ENCODE data around the gene MAPRE3.

Gene MAPRE3

GRCh38 chr2:27003857-27004256, 33.4 kb downstream of the MAPRE3 start:
- no peak for DNase-seq (ENCODE audit: low spot score in 2 of 2)
- Mint-ChIP-seq H3K27ac (no peak overlapping the region), H3K4me3 (no peak overlapping the region), H3K4me1 (peaks cover 4% of the 10 kb centered on the region), H3K9me3 (no peaks in the 10 kb centered on the region), H3K36me3 (no peaks in the 10 kb centered on the region), H3K27me3 (peaks cover 10% of the 10 kb centered on the region)
- no peak for ATAC-seq (ENCODE audit: low read depth)

- no peak for ATAC-seq (ENCODE audit: low read depth)
- no peak for DNase-seq (ENCODE audit: low spot score in 2 of 2)
- H3K27me3 Mint-ChIP-seq, result peaks cover 6% of the 10 kb centered on the region
- peaks cover 1% of the 10 kb centered on the region for H3K36me3 Mint-ChIP-seq
- no peak overlapping the region for H3K27ac Mint-ChIP-seq
- H3K9me3 Mint-ChIP-seq, result no peaks in the 10 kb centered on the region
- no peak overlapping the region for H3K4me3 Mint-ChIP-seq
- no peaks in the 10 kb centered on the region for H3K4me1 Mint-ChIP-seq
Measured at GRCh38 chr2:27006602-27007415, 36.4 kb downstream of the MAPRE3 start.

- peaks cover 6% of the 10 kb centered on the region for H3K27me3 Mint-ChIP-seq
- DNase-seq (ENCODE audit: low spot score in 2 of 2), result no peak
- H3K4me1 Mint-ChIP-seq, result no peaks in the 10 kb centered on the region
- no peak for ATAC-seq (ENCODE audit: low read depth)
- peaks cover 1% of the 10 kb centered on the region for H3K36me3 Mint-ChIP-seq
- H3K9me3 Mint-ChIP-seq, result no peaks in the 10 kb centered on the region
- no peak overlapping the region for H3K27ac Mint-ChIP-seq
- H3K4me3 Mint-ChIP-seq, result no peak overlapping the region
Measured at GRCh38 chr2:27007416-27008374, 37.3 kb downstream of the MAPRE3 start.

GRCh38 chr2:27008678-27009077, 38.2 kb downstream of the MAPRE3 start:
- no peak for ATAC-seq (ENCODE audit: low read depth)
- Mint-ChIP-seq H3K36me3 (peaks cover 1% of the 10 kb centered on the region), H3K4me1 (no peaks in the 10 kb centered on the region), H3K27ac (no peak overlapping the region), H3K9me3 (no peaks in the 10 kb centered on the region), H3K4me3 (no peak overlapping the region), H3K27me3 (peaks cover 6% of the 10 kb centered on the region)
- no peak for DNase-seq (ENCODE audit: low spot score in 2 of 2)

GRCh38 chr2:27009083-27009482, 38.6 kb downstream of the MAPRE3 start:
- peaks cover 1% of the 10 kb centered on the region for H3K36me3 Mint-ChIP-seq

GRCh38 chr2:27009716-27010115, 39.3 kb downstream of the MAPRE3 start:
- Mint-ChIP-seq H3K4me1 (no peaks in the 10 kb centered on the region), H3K27me3 (peaks cover 6% of the 10 kb centered on the region), H3K27ac (no peak overlapping the region), H3K9me3 (no peaks in the 10 kb centered on the region), H3K4me3 (no peak overlapping the region), H3K36me3 (peaks cover 1% of the 10 kb centered on the region)
- DNase-seq (ENCODE audit: low spot score in 2 of 2), result no peak
- ATAC-seq (ENCODE audit: low read depth), result no peak

More at GRCh38 chr2:27009083-27009482, 38.6 kb downstream of the MAPRE3 start:
- DNase-seq (ENCODE audit: low spot score in 2 of 2) (no peak), ATAC-seq (ENCODE audit: low read depth) (no peak)
- Mint-ChIP-seq H3K27me3 (peaks cover 6% of the 10 kb centered on the region), H3K4me3 (no peak overlapping the region), H3K27ac (no peak overlapping the region), H3K9me3 (no peaks in the 10 kb centered on the region), H3K4me1 (no peaks in the 10 kb centered on the region)

- Mint-ChIP-seq H3K9me3 (no peaks in the 10 kb centered on the region), H3K36me3 (peaks cover 1% of the 10 kb centered on the region), H3K27me3 (peaks cover 6% of the 10 kb centered on the region), H3K4me1 (no peaks in the 10 kb centered on the region), H3K27ac (no peak overlapping the region), H3K4me3 (no peak overlapping the region)
- ATAC-seq (ENCODE audit: low read depth) (no peak), DNase-seq (ENCODE audit: low spot score in 2 of 2) (no peak)
Measured at GRCh38 chr2:27010139-27010538, 39.7 kb downstream of the MAPRE3 start.

- H3K27me3 Mint-ChIP-seq, result peaks cover 1% of the 10 kb centered on the region
- no peak overlapping the region for H3K27ac Mint-ChIP-seq
- peaks cover 1% of the 10 kb centered on the region for H3K36me3 Mint-ChIP-seq
- no peaks in the 10 kb centered on the region for H3K4me1 Mint-ChIP-seq
- ATAC-seq (ENCODE audit: low read depth) (no peak), DNase-seq (ENCODE audit: low spot score in 2 of 2) (no peak)
- no peaks in the 10 kb centered on the region for H3K9me3 Mint-ChIP-seq
- H3K4me3 Mint-ChIP-seq, result no peak overlapping the region
Measured at GRCh38 chr2:27013738-27014137, 43.3 kb downstream of the MAPRE3 start.

GRCh38 chr2:27014771-27015433, 44.5 kb downstream of the MAPRE3 start:
- Mint-ChIP-seq H3K27me3 (peaks cover 2% of the 10 kb centered on the region), H3K36me3 (peaks cover 1% of the 10 kb centered on the region), H3K4me3 (no peak overlapping the region), H3K27ac (no peak overlapping the region), H3K4me1 (no peaks in the 10 kb centered on the region), H3K9me3 (no peaks in the 10 kb centered on the region)
- ATAC-seq (ENCODE audit: low read depth), result no peak
- no peak for DNase-seq (ENCODE audit: low spot score in 2 of 2)

GRCh38 chr2:27016801-27017325, 46.4 kb downstream of the MAPRE3 start:
- H3K9me3 Mint-ChIP-seq, result no peaks in the 10 kb centered on the region
- H3K27ac Mint-ChIP-seq, result no peak overlapping the region
- H3K4me1 Mint-ChIP-seq, result no peaks in the 10 kb centered on the region
- no peaks in the 10 kb centered on the region for H3K36me3 Mint-ChIP-seq
- no peak overlapping the region for H3K4me3 Mint-ChIP-seq
- ATAC-seq (ENCODE audit: low read depth) (peak; percentile 61), DNase-seq (ENCODE audit: low spot score in 2 of 2) (peak in 1 of 2 donors; percentile 37)
- H3K27me3 Mint-ChIP-seq, result peaks cover 2% of the 10 kb centered on the region

- Mint-ChIP-seq H3K4me1 (no peaks in the 10 kb centered on the region), H3K4me3 (no peak overlapping the region), H3K27me3 (peaks cover 2% of the 10 kb centered on the region), H3K9me3 (no peaks in the 10 kb centered on the region), H3K36me3 (peaks cover 2% of the 10 kb centered on the region), H3K27ac (no peak overlapping the region)
- DNase-seq (ENCODE audit: low spot score in 2 of 2) (no peak), ATAC-seq (ENCODE audit: low read depth) (no peak)
Measured at GRCh38 chr2:27018142-27018541, 47.7 kb downstream of the MAPRE3 start.

- Mint-ChIP-seq H3K27me3 (peaks cover 2% of the 10 kb centered on the region), H3K4me1 (no peaks in the 10 kb centered on the region), H3K4me3 (no peak overlapping the region), H3K27ac (no peak overlapping the region), H3K9me3 (no peaks in the 10 kb centered on the region), H3K36me3 (peaks cover 2% of the 10 kb centered on the region)
- ATAC-seq (ENCODE audit: low read depth) (no peak), DNase-seq (ENCODE audit: low spot score in 2 of 2) (no peak)
Measured at GRCh38 chr2:27019459-27019858, 49.0 kb downstream of the MAPRE3 start.

GRCh38 chr2:27019931-27020855, 49.8 kb downstream of the MAPRE3 start:
- Mint-ChIP-seq H3K27ac (no peak overlapping the region), H3K9me3 (no peaks in the 10 kb centered on the region), H3K27me3 (peaks cover 2% of the 10 kb centered on the region), H3K36me3 (peaks cover 2% of the 10 kb centered on the region), H3K4me1 (no peaks in the 10 kb centered on the region), H3K4me3 (no peak overlapping the region)
- DNase-seq (ENCODE audit: low spot score in 2 of 2), result no peak
- ATAC-seq (ENCODE audit: low read depth), result no peak

All from memory B cell (primary cell).